SK-N-SH treated with all-trans-retinoic acid at 6 μM for 48 hours (cell line): ENCODE measurements around the gene TMEM132D.

Source experiments
- ATAC-seq: fragments of 200-7000 bp; cut with Tn5 transposase; 3 replicates; pipeline ENCODE4 v1.9.1; 2020; ENCODE audit warnings: mild to moderate bottlenecking, moderate library complexity
- ARNTL ChIP-seq: fragments of 450-650 bp; formaldehyde crosslinking; IDR thresholded peaks from 2 replicates; pipeline ENCODE4 v1.5.0; 2020; ENCODE audit warnings: low read depth, mild to moderate bottlenecking, moderate library complexity, borderline replicate concordance
- BACH2 ChIP-seq: fragments of 250-450 bp; sonication (Bioruptor Pico); IDR thresholded peaks from 2 replicates; pipeline ENCODE4 v1.9.0; 2021; ENCODE audit warnings: mild to moderate bottlenecking, borderline replicate concordance
- CREB5 ChIP-seq: fragments of 250-450 bp; sonication (Bioruptor Pico); IDR thresholded peaks from 2 replicates; pipeline ENCODE4 v1.5.1; 2020; ENCODE audit warnings: low read depth, mild to moderate bottlenecking, moderate library complexity
- CSDC2 ChIP-seq: fragments of 250-450 bp; sonication (Bioruptor Pico); IDR thresholded peaks from 2 replicates; pipeline ENCODE4 v1.5.0; 2020; ENCODE audit warnings: mild to moderate bottlenecking, moderate library complexity
- ESRRG ChIP-seq: fragments of 250-450 bp; sonication (Bioruptor Pico); IDR thresholded peaks from 2 replicates; pipeline ENCODE4 v1.6.1; 2021; ENCODE audit warnings: mild to moderate bottlenecking
- GLIS3 ChIP-seq: fragments of 250-450 bp; sonication (Bioruptor Pico); IDR thresholded peaks from 2 replicates; pipeline ENCODE4 v1.5.0; 2020; ENCODE audit warnings: mild to moderate bottlenecking, moderate library complexity
- ISL1 ChIP-seq: fragments of 250-450 bp; sonication (Bioruptor Pico); IDR thresholded peaks from 2 replicates; pipeline ENCODE4 v2.1.2; 2022; ENCODE audit warnings: mild to moderate bottlenecking, moderate library complexity
- PPARA ChIP-seq: fragments of 250-450 bp; sonication (Bioruptor Pico); IDR thresholded peaks from 2 replicates; pipeline ENCODE4 v1.5.0; 2020; ENCODE audit warnings: mild to moderate bottlenecking, borderline replicate concordance
- SNAI2 ChIP-seq: fragments of 250-450 bp; sonication (Bioruptor Pico); IDR thresholded peaks from 2 replicates; pipeline ENCODE4 v1.5.0; 2020; ENCODE audit warnings: mild to moderate bottlenecking, moderate library complexity
- TCF4 ChIP-seq: fragments of 250-450 bp; sonication (Bioruptor Pico); IDR thresholded peaks from 2 replicates; pipeline ENCODE4 v1.8.0; 2021; ENCODE audit warnings: mild to moderate bottlenecking, moderate library complexity, borderline replicate concordance
- TOX ChIP-seq: fragments of 250-450 bp; sonication (Bioruptor Pico); IDR thresholded peaks from 2 replicates; pipeline ENCODE4 v1.8.0; 2021; ENCODE audit warnings: mild to moderate bottlenecking, moderate library complexity, borderline replicate concordance
- ZC3H10 ChIP-seq: fragments of 250-450 bp; sonication (Bioruptor Pico); IDR thresholded peaks from 2 replicates; pipeline ENCODE4 v1.5.1; 2021; ENCODE audit warnings: mild to moderate bottlenecking, moderate library complexity
- ZFP3 ChIP-seq: fragments of 250-450 bp; sonication (Bioruptor Pico); IDR thresholded peaks from 2 replicates; pipeline ENCODE4 v1.5.0; 2020; ENCODE audit warnings: mild to moderate bottlenecking, moderate library complexity
- ZFP30 ChIP-seq: fragments of 450-650 bp; formaldehyde crosslinking; IDR thresholded peaks from 2 replicates; pipeline ENCODE4 v1.5.0; 2022; ENCODE audit warnings: mild to moderate bottlenecking, moderate library complexity
- ZNF565 ChIP-seq: fragments of 450-650 bp; formaldehyde crosslinking; conservative IDR thresholded peaks from 2 replicates; pipeline ENCODE4 v1.5.0; 2020; ENCODE audit warnings: low read depth, mild to moderate bottlenecking, moderate library complexity
- ZNF70 ChIP-seq: fragments of 450-650 bp; formaldehyde crosslinking; IDR thresholded peaks from 2 replicates; pipeline ENCODE4 v1.5.0; 2020; ENCODE audit warnings: mild to moderate bottlenecking, moderate library complexity
- ZNF8 ChIP-seq: fragments of 450-650 bp; formaldehyde crosslinking; IDR thresholded peaks from 2 replicates; pipeline ENCODE4 v1.5.0; 2020; ENCODE audit warnings: mild to moderate bottlenecking, moderate library complexity
- TF ChIP-seq, protein P1 (sequence below): fragments of 250-450 bp; sonication (Bioruptor Pico); IDR thresholded peaks from 2 replicates; pipeline ENCODE4 v1.5.0; 2020; ENCODE audit warnings: mild to moderate bottlenecking, moderate library complexity
- TF ChIP-seq, protein P2 (sequence below): fragments of 250-450 bp; sonication (Bioruptor Pico); IDR thresholded peaks from 2 replicates; pipeline ENCODE4 v1.8.0; 2021; ENCODE audit warnings: low read depth, mild to moderate bottlenecking, moderate library complexity, borderline replicate concordance
- TF ChIP-seq, protein P3 (sequence below): fragments of 250-450 bp; sonication (Bioruptor Pico); IDR thresholded peaks from 2 replicates; pipeline ENCODE4 v1.5.1; 2021; ENCODE audit warnings: mild to moderate bottlenecking, moderate library complexity

TMEM132D gene

DNA sequence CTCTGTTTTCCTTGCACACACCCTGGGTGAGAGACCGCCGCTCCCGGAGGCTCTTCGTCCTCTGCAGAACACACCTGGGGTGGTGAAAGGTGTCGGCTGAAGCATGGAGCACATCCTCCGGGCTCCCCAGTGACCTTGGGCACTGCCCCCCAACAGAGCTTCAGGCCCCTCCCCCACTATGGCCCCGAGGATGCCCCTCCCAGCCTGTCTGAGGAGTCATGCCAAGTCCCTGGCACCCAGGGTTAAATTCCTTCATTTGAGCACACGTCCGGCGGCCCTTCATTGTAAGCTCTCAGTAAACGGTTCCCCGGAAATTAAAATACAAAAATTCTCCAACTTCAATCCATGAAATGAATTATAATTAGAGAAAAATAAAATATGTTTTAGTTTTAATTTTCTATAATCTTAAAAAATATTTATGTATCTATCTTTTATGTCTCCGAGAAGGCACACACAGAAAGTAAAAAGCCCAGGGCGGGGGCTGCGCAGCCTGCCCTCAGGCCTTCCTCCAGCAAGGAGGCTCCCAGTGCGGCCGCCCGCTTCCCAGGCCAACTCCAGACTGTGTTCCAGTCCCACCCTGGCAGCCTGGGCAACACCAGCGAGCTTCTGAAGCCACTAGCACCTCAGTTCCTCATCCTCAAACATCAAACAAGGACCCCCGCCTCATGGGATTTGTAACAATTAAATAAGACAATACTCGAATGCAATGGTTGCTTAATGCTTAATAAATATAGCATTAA is 63.5 kb downstream of the TMEM132D start:
- no peak for ATAC-seq

DNA sequence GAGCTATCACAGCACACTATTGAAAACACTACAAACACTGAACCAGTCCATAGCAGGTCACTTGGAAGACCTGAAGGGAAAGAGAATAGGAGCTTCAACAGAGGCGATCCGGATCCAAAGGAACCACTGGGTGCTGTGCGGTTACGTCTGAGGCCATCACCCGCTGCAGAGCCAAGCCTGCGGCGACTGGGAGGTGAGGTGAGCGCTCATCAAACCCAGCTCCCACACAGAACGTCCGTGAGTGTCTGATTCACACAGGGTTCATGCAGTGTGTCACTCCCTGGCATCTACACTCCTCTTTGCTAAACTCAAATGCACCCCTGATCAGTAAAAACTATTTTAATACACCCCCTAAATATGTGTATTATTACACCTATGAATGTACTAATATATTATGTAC is 64.1 kb downstream of the TMEM132D start:
- no peak for ATAC-seq
- TF ChIP-seq ISL1 (CRISPR knock-in tag) (no peak), ESRRG (no peak), ZFP30 (CRISPR knock-in tag) (no peak), ZNF70 (no peak), ARNTL (CRISPR knock-in tag) (no peak), GLIS3 (CRISPR knock-in tag) (no peak), ZNF8 (CRISPR knock-in tag) (no peak), ZNF565 (no peak), SNAI2 (CRISPR knock-in tag) (no peak), ZC3H10 (no peak), TCF4 (CRISPR knock-in tag) (no peak), CREB5 (CRISPR knock-in tag) (no peak), ZFP3 (CRISPR knock-in tag) (no peak), CSDC2 (CRISPR knock-in tag) (no peak)
- TF ChIP-seq, protein P1, sequence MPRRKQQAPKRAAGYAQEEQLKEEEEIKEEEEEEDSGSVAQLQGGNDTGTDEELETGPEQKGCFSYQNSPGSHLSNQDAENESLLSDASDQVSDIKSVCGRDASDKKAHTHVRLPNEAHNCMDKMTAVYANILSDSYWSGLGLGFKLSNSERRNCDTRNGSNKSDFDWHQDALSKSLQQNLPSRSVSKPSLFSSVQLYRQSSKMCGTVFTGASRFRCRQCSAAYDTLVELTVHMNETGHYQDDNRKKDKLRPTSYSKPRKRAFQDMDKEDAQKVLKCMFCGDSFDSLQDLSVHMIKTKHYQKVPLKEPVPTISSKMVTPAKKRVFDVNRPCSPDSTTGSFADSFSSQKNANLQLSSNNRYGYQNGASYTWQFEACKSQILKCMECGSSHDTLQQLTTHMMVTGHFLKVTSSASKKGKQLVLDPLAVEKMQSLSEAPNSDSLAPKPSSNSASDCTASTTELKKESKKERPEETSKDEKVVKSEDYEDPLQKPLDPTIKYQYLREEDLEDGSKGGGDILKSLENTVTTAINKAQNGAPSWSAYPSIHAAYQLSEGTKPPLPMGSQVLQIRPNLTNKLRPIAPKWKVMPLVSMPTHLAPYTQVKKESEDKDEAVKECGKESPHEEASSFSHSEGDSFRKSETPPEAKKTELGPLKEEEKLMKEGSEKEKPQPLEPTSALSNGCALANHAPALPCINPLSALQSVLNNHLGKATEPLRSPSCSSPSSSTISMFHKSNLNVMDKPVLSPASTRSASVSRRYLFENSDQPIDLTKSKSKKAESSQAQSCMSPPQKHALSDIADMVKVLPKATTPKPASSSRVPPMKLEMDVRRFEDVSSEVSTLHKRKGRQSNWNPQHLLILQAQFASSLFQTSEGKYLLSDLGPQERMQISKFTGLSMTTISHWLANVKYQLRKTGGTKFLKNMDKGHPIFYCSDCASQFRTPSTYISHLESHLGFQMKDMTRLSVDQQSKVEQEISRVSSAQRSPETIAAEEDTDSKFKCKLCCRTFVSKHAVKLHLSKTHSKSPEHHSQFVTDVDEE (CRISPR knock-in tag) = no peak
- TF ChIP-seq, protein P2, sequence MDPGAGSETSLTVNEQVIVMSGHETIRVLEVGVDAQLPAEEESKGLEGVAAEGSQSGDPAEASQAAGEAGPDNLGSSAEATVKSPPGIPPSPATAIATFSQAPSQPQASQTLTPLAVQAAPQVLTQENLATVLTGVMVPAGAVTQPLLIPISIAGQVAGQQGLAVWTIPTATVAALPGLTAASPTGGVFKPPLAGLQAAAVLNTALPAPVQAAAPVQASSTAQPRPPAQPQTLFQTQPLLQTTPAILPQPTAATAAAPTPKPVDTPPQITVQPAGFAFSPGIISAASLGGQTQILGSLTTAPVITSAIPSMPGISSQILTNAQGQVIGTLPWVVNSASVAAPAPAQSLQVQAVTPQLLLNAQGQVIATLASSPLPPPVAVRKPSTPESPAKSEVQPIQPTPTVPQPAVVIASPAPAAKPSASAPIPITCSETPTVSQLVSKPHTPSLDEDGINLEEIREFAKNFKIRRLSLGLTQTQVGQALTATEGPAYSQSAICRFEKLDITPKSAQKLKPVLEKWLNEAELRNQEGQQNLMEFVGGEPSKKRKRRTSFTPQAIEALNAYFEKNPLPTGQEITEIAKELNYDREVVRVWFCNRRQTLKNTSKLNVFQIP (CRISPR knock-in tag) = no peak
- TF ChIP-seq, protein P3, sequence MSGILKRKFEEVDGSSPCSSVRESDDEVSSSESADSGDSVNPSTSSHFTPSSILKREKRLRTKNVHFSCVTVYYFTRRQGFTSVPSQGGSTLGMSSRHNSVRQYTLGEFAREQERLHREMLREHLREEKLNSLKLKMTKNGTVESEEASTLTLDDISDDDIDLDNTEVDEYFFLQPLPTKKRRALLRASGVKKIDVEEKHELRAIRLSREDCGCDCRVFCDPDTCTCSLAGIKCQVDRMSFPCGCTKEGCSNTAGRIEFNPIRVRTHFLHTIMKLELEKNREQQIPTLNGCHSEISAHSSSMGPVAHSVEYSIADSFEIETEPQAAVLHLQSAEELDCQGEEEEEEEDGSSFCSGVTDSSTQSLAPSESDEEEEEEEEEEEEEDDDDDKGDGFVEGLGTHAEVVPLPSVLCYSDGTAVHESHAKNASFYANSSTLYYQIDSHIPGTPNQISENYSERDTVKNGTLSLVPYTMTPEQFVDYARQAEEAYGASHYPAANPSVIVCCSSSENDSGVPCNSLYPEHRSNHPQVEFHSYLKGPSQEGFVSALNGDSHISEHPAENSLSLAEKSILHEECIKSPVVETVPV (CRISPR knock-in tag) = no peak

More for the DNA sequence above, 63.5 kb downstream of the TMEM132D start:
- TF ChIP-seq BACH2 (CRISPR knock-in tag) (no peak), ZNF70 (no peak), PPARA (CRISPR knock-in tag) (no peak), GLIS3 (CRISPR knock-in tag) (no peak), SNAI2 (CRISPR knock-in tag) (no peak), ZNF8 (CRISPR knock-in tag) (no peak), TOX (CRISPR knock-in tag) (no peak)
- TF ChIP-seq, protein P1 (CRISPR knock-in tag) = no peak

DNA sequence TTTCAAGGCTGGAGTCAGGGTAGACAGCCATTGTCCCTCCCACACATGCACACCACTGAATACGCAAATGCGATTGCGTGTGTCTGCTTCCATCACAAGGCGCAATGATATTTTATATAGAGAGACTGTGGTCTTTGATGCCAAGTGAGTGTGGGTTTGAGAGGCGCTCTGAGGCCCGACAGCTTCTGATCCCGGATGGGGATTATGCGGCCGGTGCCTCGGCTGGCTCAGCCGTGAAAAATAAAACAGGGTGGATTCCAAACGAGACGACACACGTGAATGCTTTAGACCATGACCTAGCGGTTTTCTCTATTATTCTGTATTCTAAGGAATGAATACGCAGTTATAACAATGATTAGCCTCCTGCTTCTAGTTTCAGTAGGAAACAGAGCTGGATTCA is 72.5 kb downstream of the TMEM132D start:
- ATAC-seq = no peak
- TF ChIP-seq ARNTL (CRISPR knock-in tag) (no peak), BACH2 (CRISPR knock-in tag) (no peak), ISL1 (CRISPR knock-in tag) (no peak), ZNF565 (no peak), ZNF8 (CRISPR knock-in tag) (no peak), ZC3H10 (no peak)
- TF ChIP-seq, protein P1 (CRISPR knock-in tag) = no peak
- TF ChIP-seq, protein P2 (CRISPR knock-in tag) = no peak
